Neuronal stem cell (in vitro differentiated cells): ENCODE measurements around the gene TNC.

Experiments
- DNase-seq: peaks from one replicate; pipeline ENCODE4 v3.0.0-alpha.2; 2013; ENCODE audit warnings: low spot score
- H2AFZ ChIP-seq: one replicate; pipeline ENCODE4 v1.6.1; 2013; ENCODE audit warnings: mild to moderate bottlenecking, low read length, inconsistent platforms
- H2AK5ac ChIP-seq: 2 replicates; pipeline ENCODE4 v1.6.1; 2013; ENCODE audit warnings: low read depth, mild to moderate bottlenecking, inconsistent platforms, low read length, moderate library complexity, mixed read lengths
- H2BK120ac ChIP-seq: 2 replicates; pipeline ENCODE4 v1.6.1; 2013; ENCODE audit warnings: low read depth, mild to moderate bottlenecking, inconsistent platforms, low read length, moderate library complexity, mixed read lengths
- H2BK12ac ChIP-seq: one replicate; pipeline ENCODE4 v1.6.1; 2013; ENCODE audit warnings: low read length, inconsistent platforms
- H2BK15ac ChIP-seq: 2 replicates; pipeline ENCODE4 v1.6.1; 2013; ENCODE audit warnings: mild to moderate bottlenecking, low read length, inconsistent platforms, mixed read lengths
- H2BK5ac ChIP-seq: one replicate; pipeline ENCODE4 v1.6.1; 2013; ENCODE audit warnings: inconsistent platforms, mild to moderate bottlenecking, low read length, moderate library complexity
- H3K14ac ChIP-seq: one replicate; pipeline ENCODE4 v1.6.1; 2013; ENCODE audit warnings: low read length, inconsistent platforms
- H3K18ac ChIP-seq: 2 replicates; pipeline ENCODE4 v1.6.1; 2013; ENCODE audit warnings: low read length, inconsistent platforms
- H3K23ac ChIP-seq: 2 replicates; pipeline ENCODE4 v1.6.1; 2013; ENCODE audit warnings: low read depth, mild to moderate bottlenecking, mixed read lengths, low read length, inconsistent platforms; ENCODE audit not compliant: poor library complexity
- H3K27ac ChIP-seq: replicated peaks from 3 replicates; pipeline ENCODE4 v1.5.1; 2013; ENCODE audit warnings: low read length, inconsistent platforms
- H3K27me3 ChIP-seq, 3 experiments: 2 replicates each; pipeline ENCODE4 v1.6.1; 2013; ENCODE audit warnings: low read length in 3 of 3, mild to moderate bottlenecking in 2 of 3, inconsistent platforms in 1 of 3, low read depth in 1 of 3, mixed read lengths in 1 of 3, moderate library complexity in 1 of 3; ENCODE audit not compliant: control insufficient read depth in 3 of 3, insufficient read depth in 3 of 3
- H3K36me3 ChIP-seq, 2 donors: replicated peaks in 1 of 2; 2 replicates each; pipeline ENCODE4 v1.6.1; 2013; ENCODE audit warnings: low read length in 2 of 2; ENCODE audit not compliant: control insufficient read depth in 2 of 2, insufficient read depth in 2 of 2
- H3K4ac ChIP-seq: 2 replicates; pipeline ENCODE4 v1.6.1; 2013; ENCODE audit warnings: inconsistent platforms, mild to moderate bottlenecking, low read length, moderate library complexity
- H3K4me1 ChIP-seq, 2 donors: 1 replicate in 1 of 2; 2 replicates in 1 of 2; pipeline ENCODE4 v1.6.1; 2013; ENCODE audit warnings: low read length in 2 of 2, low read depth in 1 of 2; ENCODE audit not compliant: control insufficient read depth in 2 of 2, insufficient read depth in 1 of 2
- H3K4me2 ChIP-seq: one replicate; pipeline ENCODE4 v1.6.1; 2013; ENCODE audit warnings: mild to moderate bottlenecking, low read length, inconsistent platforms; ENCODE audit not compliant: insufficient read depth, poor library complexity, severe bottlenecking
- H3K4me3 ChIP-seq, 2 donors: 2 replicates each; pipeline ENCODE4 v1.5.1; 2013; ENCODE audit warnings: low read length in 2 of 2, mild to moderate bottlenecking in 2 of 2, inconsistent platforms in 1 of 2, moderate library complexity in 1 of 2
- H3K79me1 ChIP-seq: one replicate; pipeline ENCODE4 v1.6.1; 2013; ENCODE audit warnings: low read depth, mild to moderate bottlenecking, inconsistent platforms, low read length, moderate library complexity
- H3K9ac ChIP-seq: one replicate; pipeline ENCODE4 v1.6.1; 2013; ENCODE audit warnings: mild to moderate bottlenecking, low read depth, low read length, inconsistent platforms; ENCODE audit not compliant: poor library complexity
- H3K9me3 ChIP-seq, 2 donors: replicated peaks in 1 of 2; 2 replicates each; pipeline versions ENCODE3 to v1.6.1; 2013; ENCODE audit warnings: low read length in 2 of 2, mild to moderate bottlenecking in 2 of 2, inconsistent platforms in 1 of 2, low read depth in 1 of 2, mixed read lengths in 1 of 2, moderate library complexity in 1 of 2; ENCODE audit not compliant: control insufficient read depth in 2 of 2, insufficient read depth in 1 of 2
- H4K8ac ChIP-seq: one replicate; pipeline ENCODE4 v1.6.1; 2013; ENCODE audit warnings: low read depth, mild to moderate bottlenecking, inconsistent platforms, low read length, moderate library complexity
- H4K91ac ChIP-seq: one replicate; pipeline ENCODE4 v1.6.1; 2013; ENCODE audit warnings: low read length, low read depth, mild to moderate bottlenecking, inconsistent platforms; ENCODE audit not compliant: poor library complexity
- WGBS, 2 donors: extraction: QIAGEN DNeasy Blood & Tissue Kit; methylation state at CpG; one replicate each; pipeline ENCODE4 v1.1.7; 2013; ENCODE audit warnings: missing lambda C conversion rate in 2 of 2, mixed read lengths in 1 of 2; ENCODE audit not compliant: insufficient read length in 2 of 2, insufficient replicate concordance in 1 of 2; ENCODE audit errors: extremely low coverage in 2 of 2; 5-methylcytosine and 5-hydroxymethylcytosine counted together

Gene TNC

GRCh38 chr9:115050002-115050490 is 67.9 kb downstream of the TNC start:
- H2BK15ac ChIP-seq = no peak overlapping the region
- peaks cover 0 to 2% of the 10 kb centered on the region in 2 donors for H3K36me3 ChIP-seq
- H2BK12ac ChIP-seq = no peak overlapping the region
- no peak overlapping the region for H3K4me3 ChIP-seq
- no peak overlapping the region for H2AK5ac ChIP-seq
- H3K4ac ChIP-seq = no peak overlapping the region
- no peak overlapping the region for H3K4me2 ChIP-seq
- H3K4me1 ChIP-seq = no peaks in the 10 kb centered on the region
- no peak overlapping the region for H3K27ac ChIP-seq
- no peak overlapping the region for H4K91ac ChIP-seq
- no peaks in the 10 kb centered on the region for H3K27me3 ChIP-seq
- no peak overlapping the region for H2AFZ ChIP-seq
- H3K14ac ChIP-seq = no peak overlapping the region
- DNase-seq = peak; percentile 62
- no CpG with 5 or more reads among the region's 5 CpGs for WGBS, 2 donors
- no peak overlapping the region for H2BK5ac ChIP-seq
- no peaks in the 10 kb centered on the region for H3K9me3 ChIP-seq
- no peak overlapping the region for H3K23ac ChIP-seq
- H3K79me1 ChIP-seq = no peaks in the 10 kb centered on the region
- no peak overlapping the region for H2BK120ac ChIP-seq
- H3K18ac ChIP-seq = no peak overlapping the region
- H4K8ac ChIP-seq = no peak overlapping the region
- no peak overlapping the region for H3K9ac ChIP-seq

GRCh38 chr9:115046824-115047223 is 71.1 kb downstream of the TNC start:
- H4K8ac ChIP-seq = no peak overlapping the region
- no peak overlapping the region for H3K27ac ChIP-seq
- no peak overlapping the region for H2BK120ac ChIP-seq
- H3K14ac ChIP-seq = no peak overlapping the region
- H3K4me2 ChIP-seq = no peak overlapping the region
- no peak overlapping the region for H2BK5ac ChIP-seq
- no peaks in the 10 kb centered on the region for H3K9me3 ChIP-seq
- no peak overlapping the region for H2BK15ac ChIP-seq
- H3K9ac ChIP-seq = no peak overlapping the region
- no peak for DNase-seq
- no peak overlapping the region for H2AFZ ChIP-seq
- no peaks in the 10 kb centered on the region for H3K27me3 ChIP-seq
- H3K4me3 ChIP-seq = no peak overlapping the region
- H2AK5ac ChIP-seq = no peak overlapping the region
- H3K4ac ChIP-seq = no peak overlapping the region
- no peak overlapping the region for H4K91ac ChIP-seq
- H3K36me3 ChIP-seq = no peaks in the 10 kb centered on the region
- no peaks in the 10 kb centered on the region for H3K4me1 ChIP-seq
- WGBS, 2 donors = no CpG with 5 or more reads among the region's 1 CpG
- no peak overlapping the region for H3K18ac ChIP-seq
- no peaks in the 10 kb centered on the region for H3K79me1 ChIP-seq
- no peak overlapping the region for H3K23ac ChIP-seq
- no peak overlapping the region for H2BK12ac ChIP-seq

GRCh38 chr9:115046199-115046598 is 71.8 kb downstream of the TNC start:
- no peak overlapping the region for H2BK5ac ChIP-seq
- H3K4me1 ChIP-seq = no peaks in the 10 kb centered on the region
- H2AK5ac ChIP-seq = no peak overlapping the region
- H3K79me1 ChIP-seq = no peaks in the 10 kb centered on the region
- H3K4ac ChIP-seq = no peak overlapping the region
- no peak overlapping the region for H2BK12ac ChIP-seq
- H3K4me3 ChIP-seq = no peak overlapping the region
- H3K27ac ChIP-seq = no peak overlapping the region
- H2AFZ ChIP-seq = no peak overlapping the region
- no peaks in the 10 kb centered on the region for H3K9me3 ChIP-seq
- no peaks in the 10 kb centered on the region for H3K36me3 ChIP-seq
- H4K8ac ChIP-seq = no peak overlapping the region
- H3K4me2 ChIP-seq = no peak overlapping the region
- no peak overlapping the region for H3K18ac ChIP-seq
- H3K23ac ChIP-seq = no peak overlapping the region
- H3K27me3 ChIP-seq = no peaks in the 10 kb centered on the region
- no CpG with 5 or more reads among the region's 6 CpGs for WGBS, 2 donors
- H2BK120ac ChIP-seq = no peak overlapping the region
- H3K14ac ChIP-seq = no peak overlapping the region
- H4K91ac ChIP-seq = no peak overlapping the region
- H2BK15ac ChIP-seq = no peak overlapping the region
- DNase-seq = no peak
- H3K9ac ChIP-seq = no peak overlapping the region

- WGBS, 2 donors = no CpG with 5 or more reads among the region's 3 CpGs
- Histone ChIP-seq H2AK5ac (no peak overlapping the region), H3K14ac (no peak overlapping the region), H3K9me3 (no peaks in the 10 kb centered on the region), H3K4me3 (no peak overlapping the region), H4K91ac (no peak overlapping the region), H2BK15ac (no peak overlapping the region), H2BK120ac (no peak overlapping the region), H3K79me1 (no peaks in the 10 kb centered on the region), H3K9ac (no peak overlapping the region), H3K4me2 (no peak overlapping the region), H2BK12ac (no peak overlapping the region), H3K27me3 (no peaks in the 10 kb centered on the region), H3K4ac (no peak overlapping the region), H4K8ac (no peak overlapping the region), H3K18ac (no peak overlapping the region), H3K23ac (no peak overlapping the region), H3K27ac (no peak overlapping the region), H2BK5ac (no peak overlapping the region), H3K36me3 (peaks cover 0 to 3% of the 10 kb centered on the region in 2 donors), H3K4me1 (no peaks in the 10 kb centered on the region), H2AFZ (no peak overlapping the region)
- DNase-seq = no peak
Observed at GRCh38 chr9:115043632-115044031, 74.3 kb downstream of the TNC start.
